GM12878 (cell line): Measurements from ENCODE around the gene ATG4B. TPM values are rescaled to one million over a fixed set of nuclear protein-coding genes. Genes with fewer than 3 reads are reported as not detected.

Experiments used
- ATAC-seq: fragments of 200-7000 bp; cut with Tn5 transposase; 3 replicates; pipeline ENCODE4 v1.9.1; 2020; ENCODE audit warnings: mild to moderate bottlenecking, moderate library complexity
- BruUV-seq: library from RNA; stranded (reverse); fragments of 400-500 nt; replicated peaks from 2 replicates; lab custom pipeline; 2021; lab: Mats Ljungman, UMichigan
- CTCF ChIA-PET: fragments of 300-600 bp; sonication (Branson Sonifier 250); formaldehyde crosslinking; extraction: SDS; loops from one replicate; lab custom pipeline; 2021; ENCODE audit warnings: inconsistent platforms; lab: Yijun Ruan, JAX
- POLR2A ChIA-PET: fragments of 350-600 bp; formaldehyde crosslinking; extraction: SDS; loops from one replicate; lab custom pipeline; 2021; ENCODE audit warnings: inconsistent platforms; lab: Charles Lee
- RAD21 ChIA-PET: fragments of 300-600 bp; sonication (Branson Sonifier 250); formaldehyde crosslinking; loops from one replicate; lab custom pipeline; 2023; ENCODE audit warnings: antibody characterized with exemption; ENCODE audit not compliant: unreplicated experiment; lab: Charles Lee
- SMC1A ChIA-PET: fragments of 300-600 bp; sonication (Branson Sonifier 250); formaldehyde crosslinking; loops from one replicate; lab custom pipeline; 2023; ENCODE audit not compliant: unreplicated experiment, uncharacterized antibody; lab: Charles Lee
- DNase-seq: peaks from one replicate; pipeline ENCODE4 v3.0.0-alpha.2; 2011; ENCODE audit warnings: low read depth, low spot score
- FAIRE-seq: peaks from 3 replicates; lab custom pipeline; 2011; peaks lifted over from hg19 to GRCh38; lab: Jason Lieb, UNC
- H2AFZ ChIP-seq: 2 replicates; pipeline ENCODE4 v1.6.0; 2011; ENCODE audit warnings: low read depth, low read length, control low read depth; ENCODE audit not compliant: control insufficient read depth
- H3K27ac ChIP-seq: 2 replicates; pipeline ENCODE4 v1.5.1; 2011; ENCODE audit warnings: control low read depth; ENCODE audit not compliant: control insufficient read depth, insufficient read depth
- H3K27me3 ChIP-seq, 2 experiments: replicated peaks in 1 of 2; 2 replicates each; pipeline versions ENCODE4 v1.6.0 to v1.6.1; 2011; ENCODE audit warnings: low read length in 1 of 2; ENCODE audit not compliant: control insufficient read depth in 2 of 2, insufficient read depth in 2 of 2
- H3K36me3 ChIP-seq, 2 experiments: 2 replicates each; pipeline ENCODE4 v1.5.1; 2011; ENCODE audit warnings: low read length in 1 of 2; ENCODE audit not compliant: control insufficient read depth in 2 of 2, insufficient read depth in 2 of 2
- H3K4me1 ChIP-seq: 2 replicates; pipeline ENCODE4 v1.6.1; 2011; ENCODE audit warnings: mild to moderate bottlenecking, low read length, moderate library complexity, mixed read lengths; ENCODE audit not compliant: control insufficient read depth, insufficient read depth
- H3K4me2 ChIP-seq: 2 replicates; pipeline ENCODE4 v1.6.0; 2011; ENCODE audit warnings: control low read depth; ENCODE audit not compliant: control insufficient read depth, insufficient read depth
- H3K4me3 ChIP-seq: fragments of 200-600 bp; sonication (generic); 2 replicates; pipeline ENCODE4 v1.5.1; 2016
- H3K79me2 ChIP-seq: 2 replicates; pipeline ENCODE4 v1.6.0; 2011; ENCODE audit warnings: low read length; ENCODE audit not compliant: control insufficient read depth, insufficient read depth
- H3K9ac ChIP-seq: 2 replicates; pipeline ENCODE4 v1.8.0; 2011; ENCODE audit warnings: low read length, control low read depth, mixed read lengths; ENCODE audit not compliant: control insufficient read depth, insufficient read depth
- H3K9me3 ChIP-seq: replicated peaks from 3 replicates; pipeline ENCODE4 v1.5.1; 2011; ENCODE audit warnings: mild to moderate bottlenecking, low read length; ENCODE audit not compliant: control insufficient read depth, insufficient read depth
- H4K20me1 ChIP-seq: 2 replicates; pipeline ENCODE4 v1.6.0; 2011; ENCODE audit not compliant: control insufficient read depth, insufficient read depth
- CBX5 ChIP-seq: sonication (generic); IDR thresholded peaks from 2 replicates; pipeline ENCODE4 v1.6.1; 2016; ENCODE audit warnings: low read depth, moderate library complexity, mild to moderate bottlenecking, inconsistent platforms
- CHD1 ChIP-seq: IDR thresholded peaks from 2 replicates; pipeline ENCODE4 v1.6.1; 2012; ENCODE audit warnings: low read depth, low read length, improper control_type of control experiment
- DPF2 ChIP-seq: fragments of 450-650 bp; IDR thresholded peaks from 2 replicates; pipeline ENCODE4 v1.6.1; 2017; ENCODE audit warnings: mild to moderate bottlenecking
- E4F1 ChIP-seq: fragments of 450-650 bp; IDR thresholded peaks from 2 replicates; pipeline ENCODE4 v1.6.1; 2018; ENCODE audit warnings: borderline replicate concordance, mild to moderate bottlenecking; ENCODE audit not compliant: partially characterized antibody
- EP300 ChIP-seq, 2 experiments: fragments of 150-350 bp in 1 of 2; IDR thresholded peaks; 2 replicates each; pipeline ENCODE4 v1.6.1; 2011 to 2012; ENCODE audit warnings: low read depth in 2 of 2, low read length in 2 of 2, borderline replicate concordance in 1 of 2, improper control_type of control experiment in 1 of 2, inconsistent platforms in 1 of 2; ENCODE audit not compliant: control insufficient read depth in 1 of 2
- HDAC6 ChIP-seq: fragments of 200-600 bp; sonication (generic); IDR thresholded peaks from one replicate; pipeline ENCODE4 v1.8.0; 2017; ENCODE audit warnings: antibody characterized with exemption; ENCODE audit not compliant: unreplicated experiment
- IRF3 ChIP-seq: fragments of 450-650 bp; IDR thresholded peaks from 2 replicates; pipeline ENCODE4 v1.6.1; 2014; ENCODE audit warnings: mild to moderate bottlenecking
- WRNIP1 ChIP-seq: IDR thresholded peaks from 2 replicates; pipeline ENCODE4 v1.6.1; 2011; ENCODE audit warnings: low read depth, low read length, improper control_type of control experiment, borderline replicate concordance
- ZNF274 ChIP-seq: IDR thresholded peaks from one replicate; pipeline ENCODE4 v1.8.0; 2011; ENCODE audit not compliant: insufficient read length, insufficient read depth
- ZZZ3 ChIP-seq: IDR thresholded peaks from 2 replicates; pipeline ENCODE4 v1.6.1; 2011; ENCODE audit warnings: low read depth; ENCODE audit not compliant: control insufficient read depth, insufficient read length
- WGBS: methylation state at CpG from one replicate; pipeline ENCODE4 v1.1.6; 2016; ENCODE audit warnings: low lambda C conversion rate; ENCODE audit not compliant: insufficient replicate concordance, insufficient coverage; ENCODE audit errors: missing lambda C conversion rate; 5-methylcytosine and 5-hydroxymethylcytosine counted together
- in situ Hi-C: fragments of 300-500 bp; cut with MboI; formaldehyde crosslinking; loops from 9 replicates; pipeline ENCODE4 v1.14.3; 2018; ENCODE audit warnings: mixed read lengths
- intact Hi-C: fragments of 100-400 bp; cut with micrococcal nuclease; formaldehyde crosslinking; loops from one replicate; pipeline ENCODE4 v1.14.2; 2022; ENCODE audit not compliant: unreplicated experiment
- polyA plus RNA-seq, 11 experiments: library from polyadenylated mRNA; depleted of rRNA in 4 of 11; unstranded in 6 of 11; stranded (reverse) in 5 of 11; fragments of >200 nt; fragmentation: Nextera tagmentation in 4 of 11; fragmentation: Illumina TruSeq in 1 of 11; extraction: Ambion mirVana in 4 of 11; extraction: Trizol in 1 of 11; gene quantifications; 1 replicate in 1 of 11; 2 replicates in 10 of 11; pipeline versions ENCODE4 v1.2.1 to v1.2.3, GENCODE V29; 2011 to 2016; ENCODE audit warnings: inconsistent platforms in 2 of 11, missing spikeins in 2 of 11, low read depth in 1 of 11
- total RNA-seq, 4 experiments: library from RNA; depleted of rRNA in 3 of 4; stranded (reverse); fragments of >200 nt in 3 of 4; fragmentation: Illumina TruSeq in 1 of 4; extraction: Trizol in 1 of 4; gene quantifications; 2 replicates each; pipeline versions ENCODE4 v1.2.1 to v1.2.3, GENCODE V29; 2013 to 2021
- TF ChIP-seq, protein P1 (sequence below): fragments of 450-650 bp; IDR thresholded peaks from 2 replicates; pipeline ENCODE4 v1.6.1; 2016; ENCODE audit warnings: mild to moderate bottlenecking, moderate library complexity, borderline replicate concordance
- TF ChIP-seq, protein P2 (sequence below): fragments of 450-650 bp; IDR thresholded peaks from 2 replicates; pipeline ENCODE4 v1.6.1; 2017; ENCODE audit warnings: borderline replicate concordance

ATG4B gene
- total and polyA plus RNA-seq, 10 of the 15 experiments (the other 5 are each of a cell fraction or from before 2014, with no cell fraction given), result 5.8 to 84.1 (median 64.9) TPM

DNA sequence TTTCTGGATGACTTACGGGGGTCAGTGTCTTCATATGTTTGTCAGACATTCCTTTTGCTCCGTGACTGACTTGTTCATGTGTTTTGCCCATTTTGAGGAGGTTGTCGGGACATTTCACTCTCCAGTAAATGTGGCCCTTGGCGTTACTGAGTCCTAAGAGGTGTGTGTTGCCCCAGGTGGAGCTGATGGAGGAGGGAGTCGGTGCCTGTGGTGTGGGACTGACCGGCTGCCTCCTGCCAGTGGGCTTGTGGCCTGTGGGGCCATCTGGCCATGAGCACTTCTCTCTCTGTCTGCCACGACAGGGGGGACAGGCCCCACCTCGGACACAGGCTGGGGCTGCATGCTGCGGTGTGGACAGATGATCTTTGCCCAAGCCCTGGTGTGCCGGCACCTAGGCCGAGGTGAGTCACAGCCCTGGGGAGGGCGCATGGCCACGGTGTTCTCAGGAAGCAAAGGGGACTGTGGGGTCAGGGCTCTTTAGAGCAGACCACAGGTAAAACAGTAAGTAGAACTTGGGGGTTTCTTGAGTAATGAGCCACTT, 15.8 kb downstream of the ATG4B start (continued):
- TF ChIP-seq, protein P1, sequence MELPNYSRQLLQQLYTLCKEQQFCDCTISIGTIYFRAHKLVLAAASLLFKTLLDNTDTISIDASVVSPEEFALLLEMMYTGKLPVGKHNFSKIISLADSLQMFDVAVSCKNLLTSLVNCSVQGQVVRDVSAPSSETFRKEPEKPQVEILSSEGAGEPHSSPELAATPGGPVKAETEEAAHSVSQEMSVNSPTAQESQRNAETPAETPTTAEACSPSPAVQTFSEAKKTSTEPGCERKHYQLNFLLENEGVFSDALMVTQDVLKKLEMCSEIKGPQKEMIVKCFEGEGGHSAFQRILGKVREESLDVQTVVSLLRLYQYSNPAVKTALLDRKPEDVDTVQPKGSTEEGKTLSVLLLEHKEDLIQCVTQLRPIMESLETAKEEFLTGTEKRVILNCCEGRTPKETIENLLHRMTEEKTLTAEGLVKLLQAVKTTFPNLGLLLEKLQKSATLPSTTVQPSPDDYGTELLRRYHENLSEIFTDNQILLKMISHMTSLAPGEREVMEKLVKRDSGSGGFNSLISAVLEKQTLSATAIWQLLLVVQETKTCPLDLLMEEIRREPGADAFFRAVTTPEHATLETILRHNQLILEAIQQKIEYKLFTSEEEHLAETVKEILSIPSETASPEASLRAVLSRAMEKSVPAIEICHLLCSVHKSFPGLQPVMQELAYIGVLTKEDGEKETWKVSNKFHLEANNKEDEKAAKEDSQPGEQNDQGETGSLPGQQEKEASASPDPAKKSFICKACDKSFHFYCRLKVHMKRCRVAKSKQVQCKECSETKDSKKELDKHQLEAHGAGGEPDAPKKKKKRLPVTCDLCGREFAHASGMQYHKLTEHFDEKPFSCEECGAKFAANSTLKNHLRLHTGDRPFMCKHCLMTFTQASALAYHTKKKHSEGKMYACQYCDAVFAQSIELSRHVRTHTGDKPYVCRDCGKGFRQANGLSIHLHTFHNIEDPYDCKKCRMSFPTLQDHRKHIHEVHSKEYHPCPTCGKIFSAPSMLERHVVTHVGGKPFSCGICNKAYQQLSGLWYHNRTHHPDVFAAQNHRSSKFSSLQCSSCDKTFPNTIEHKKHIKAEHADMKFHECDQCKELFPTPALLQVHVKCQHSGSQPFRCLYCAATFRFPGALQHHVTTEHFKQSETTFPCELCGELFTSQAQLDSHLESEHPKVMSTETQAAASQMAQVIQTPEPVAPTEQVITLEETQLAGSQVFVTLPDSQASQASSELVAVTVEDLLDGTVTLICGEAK, result no peak
- no peak for TF ChIP-seq HDAC6
- no peak for TF ChIP-seq CHD1
- TF ChIP-seq ZNF274, result no peak

DNA sequence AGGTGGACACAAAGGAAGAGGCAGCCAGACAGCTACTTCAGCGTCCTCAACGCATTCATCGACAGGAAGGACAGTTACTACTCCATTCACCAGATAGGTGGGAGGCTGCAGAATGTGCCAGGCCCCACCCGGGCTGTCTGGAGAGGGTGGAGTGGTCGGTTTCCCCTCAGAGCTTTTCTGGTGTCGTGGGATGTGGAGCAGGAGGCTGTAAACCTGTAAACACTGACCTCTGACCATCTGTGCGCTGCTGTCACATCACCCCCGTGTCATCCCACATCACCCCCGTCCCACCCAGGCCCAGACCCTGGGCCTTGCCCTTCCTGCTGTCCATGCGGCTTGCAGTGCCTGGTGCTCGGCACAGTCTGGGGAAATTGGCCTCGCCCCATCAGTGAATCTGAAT, 17.1 kb downstream of the ATG4B start:
- DNase-seq, result no peak
- BruUV-seq, result no TSS peak
- Histone ChIP-seq H3K9ac (no peak overlapping the region), H3K27ac (no peak overlapping the region), H2AFZ (no peak overlapping the region), H3K9me3 (no peaks in the 10 kb centered on the region), H3K79me2 (no peaks in the 10 kb centered on the region), H3K27me3 (no peaks in the 10 kb centered on the region), H3K4me1 (no peaks in the 10 kb centered on the region), H4K20me1 (no peaks in the 10 kb centered on the region), H3K4me2 (no peak overlapping the region), H3K4me3 (no peak overlapping the region), H3K36me3 (peaks cover 14 to 39% of the 10 kb centered on the region in 2 experiments)
- SMC1A ChIA-PET, result interaction anchor here (0.6 kb wide), 1 partner anchor 137 kb away, joined by 3 read pairs; no protein-coding TSS in a partner anchor
- RAD21 ChIA-PET, result no interaction called here
- CTCF ChIA-PET, result interaction anchor here (0.6 kb wide), 3 partner anchors 147 to 221 kb away, joined by 3 to 5 read pairs (median 3); no protein-coding TSS in a partner anchor
- WGBS, result 98% methylated on average over 12 of the region's 12 CpGs
- POLR2A ChIA-PET, result interaction anchor here (0.7 kb wide), 2 partner anchors 32 to 337 kb away, joined by 5 to 6 read pairs; no protein-coding TSS in a partner anchor
- no peak for FAIRE-seq
- no peak for ATAC-seq
- in situ Hi-C loops, result loop anchor here (10.0 kb wide), 1 partner anchor 800 kb away; no protein-coding TSS in a partner anchor
- intact Hi-C loops, result no loop called here
- TF ChIP-seq E4F1, result no peak
- TF ChIP-seq, protein P2, sequence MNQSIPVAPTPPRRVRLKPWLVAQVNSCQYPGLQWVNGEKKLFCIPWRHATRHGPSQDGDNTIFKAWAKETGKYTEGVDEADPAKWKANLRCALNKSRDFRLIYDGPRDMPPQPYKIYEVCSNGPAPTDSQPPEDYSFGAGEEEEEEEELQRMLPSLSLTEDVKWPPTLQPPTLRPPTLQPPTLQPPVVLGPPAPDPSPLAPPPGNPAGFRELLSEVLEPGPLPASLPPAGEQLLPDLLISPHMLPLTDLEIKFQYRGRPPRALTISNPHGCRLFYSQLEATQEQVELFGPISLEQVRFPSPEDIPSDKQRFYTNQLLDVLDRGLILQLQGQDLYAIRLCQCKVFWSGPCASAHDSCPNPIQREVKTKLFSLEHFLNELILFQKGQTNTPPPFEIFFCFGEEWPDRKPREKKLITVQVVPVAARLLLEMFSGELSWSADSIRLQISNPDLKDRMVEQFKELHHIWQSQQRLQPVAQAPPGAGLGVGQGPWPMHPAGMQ, result no peak
- TF ChIP-seq ZZZ3, result no peak
- TF ChIP-seq EP300 (IDR thresholded peaks at IDR 0.05; ENCODE audit: borderline replicate concordance in 1 of 2, control insufficient read depth in 1 of 2, low read depth in 2 of 2, low read length in 2 of 2), result no peak
- no peak for TF ChIP-seq DPF2
- no peak for TF ChIP-seq CBX5
- no peak for TF ChIP-seq IRF3
- TF ChIP-seq ZNF274, result no peak
- TF ChIP-seq WRNIP1, result no peak
